ENCODE results near the gene TBC1D22B.

The TBC1D22B gene

DNA sequence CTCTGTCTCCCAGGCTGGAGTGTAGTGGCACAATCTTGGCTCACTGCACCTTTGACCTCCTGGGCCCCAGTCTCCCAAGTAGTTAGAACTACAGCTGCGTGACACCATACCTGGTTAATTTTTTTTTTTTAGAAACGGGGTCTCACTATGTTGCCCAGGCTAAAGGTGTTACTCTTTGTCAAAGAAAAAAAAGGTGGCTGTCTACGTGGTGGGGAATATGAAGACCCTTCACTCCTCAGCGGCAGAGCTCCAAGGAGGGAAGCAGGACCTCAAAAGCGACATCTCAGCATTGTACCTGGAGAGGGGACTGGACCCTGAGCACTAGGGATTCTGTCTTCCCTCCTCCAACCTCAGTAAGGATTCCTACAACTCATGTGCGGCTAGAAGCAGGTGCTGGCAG, 16.4 kb upstream of the TBC1D22B start:
- no peak for DNase-seq

DNA sequence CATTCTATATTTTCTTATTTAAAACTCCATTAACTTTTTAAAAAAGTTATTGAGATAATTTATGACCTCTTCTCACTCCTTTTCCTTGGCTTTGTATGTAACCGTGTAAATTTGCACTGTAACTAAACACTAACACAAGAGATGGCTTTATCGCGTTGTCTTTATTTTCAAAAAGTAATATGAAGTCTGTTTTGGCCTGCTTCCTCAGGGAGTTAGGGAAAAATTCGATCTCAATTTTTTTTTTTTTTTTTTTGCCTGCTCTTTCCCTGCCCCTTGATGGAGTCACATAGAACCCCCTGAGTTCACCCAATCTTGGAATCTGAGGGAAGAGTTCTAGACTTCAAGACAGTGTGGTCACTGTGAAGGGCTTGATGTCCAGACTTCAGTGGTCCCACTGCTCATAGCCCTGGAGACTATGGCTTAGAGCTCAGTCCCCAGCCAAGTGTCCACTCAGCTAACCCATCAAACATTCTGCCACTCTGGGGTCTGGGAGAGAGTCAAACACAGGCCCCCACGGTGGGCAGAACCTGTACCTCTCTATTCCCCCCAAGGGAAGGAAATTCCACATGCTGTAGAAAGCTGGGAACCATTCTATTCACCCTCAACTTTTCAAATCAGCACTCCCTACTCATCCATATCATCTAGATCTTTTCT, 15.7 kb upstream of the TBC1D22B start:
- no peak for DNase-seq

GRCh38 chr6:37242429-37243052, 15.0 kb upstream of the TBC1D22B start:
- DNase-seq, result no peak

DNA sequence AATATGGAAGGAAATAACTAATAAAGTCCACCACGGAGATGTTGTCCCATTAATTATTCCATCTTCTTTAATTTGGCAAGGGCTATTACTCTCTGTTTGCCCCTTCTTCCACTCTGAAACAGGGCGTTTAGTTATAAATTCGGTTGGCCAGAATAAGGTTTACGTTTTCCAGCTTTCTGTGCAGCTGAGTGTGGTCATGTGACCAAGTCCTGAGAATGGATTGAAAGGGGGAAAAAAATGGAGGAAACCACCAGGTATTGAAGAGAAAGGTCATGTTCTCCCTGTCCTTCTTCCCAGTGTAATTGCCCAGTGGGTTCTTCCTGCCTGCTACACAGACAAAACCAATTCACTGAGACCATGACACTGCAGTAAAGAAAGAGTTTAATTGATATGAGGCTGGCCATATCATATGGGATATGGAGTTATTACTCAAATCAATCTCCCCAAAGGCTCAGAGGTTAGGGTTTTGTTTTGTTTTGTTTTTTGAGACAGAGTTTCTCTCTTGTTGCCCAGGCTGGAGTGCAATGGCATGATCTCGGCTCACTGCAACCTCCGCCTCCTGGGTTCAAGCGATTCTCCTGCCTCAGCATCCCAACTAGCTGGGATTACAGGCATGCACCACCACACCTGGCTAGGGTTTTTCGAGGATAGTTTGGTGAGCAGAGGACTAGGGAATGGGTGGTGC, 14.3 kb upstream of the TBC1D22B start:
- no peak for DNase-seq

GRCh38 chr6:37243816-37244370, 13.7 kb upstream of the TBC1D22B start:
- no peak for DNase-seq

DNA sequence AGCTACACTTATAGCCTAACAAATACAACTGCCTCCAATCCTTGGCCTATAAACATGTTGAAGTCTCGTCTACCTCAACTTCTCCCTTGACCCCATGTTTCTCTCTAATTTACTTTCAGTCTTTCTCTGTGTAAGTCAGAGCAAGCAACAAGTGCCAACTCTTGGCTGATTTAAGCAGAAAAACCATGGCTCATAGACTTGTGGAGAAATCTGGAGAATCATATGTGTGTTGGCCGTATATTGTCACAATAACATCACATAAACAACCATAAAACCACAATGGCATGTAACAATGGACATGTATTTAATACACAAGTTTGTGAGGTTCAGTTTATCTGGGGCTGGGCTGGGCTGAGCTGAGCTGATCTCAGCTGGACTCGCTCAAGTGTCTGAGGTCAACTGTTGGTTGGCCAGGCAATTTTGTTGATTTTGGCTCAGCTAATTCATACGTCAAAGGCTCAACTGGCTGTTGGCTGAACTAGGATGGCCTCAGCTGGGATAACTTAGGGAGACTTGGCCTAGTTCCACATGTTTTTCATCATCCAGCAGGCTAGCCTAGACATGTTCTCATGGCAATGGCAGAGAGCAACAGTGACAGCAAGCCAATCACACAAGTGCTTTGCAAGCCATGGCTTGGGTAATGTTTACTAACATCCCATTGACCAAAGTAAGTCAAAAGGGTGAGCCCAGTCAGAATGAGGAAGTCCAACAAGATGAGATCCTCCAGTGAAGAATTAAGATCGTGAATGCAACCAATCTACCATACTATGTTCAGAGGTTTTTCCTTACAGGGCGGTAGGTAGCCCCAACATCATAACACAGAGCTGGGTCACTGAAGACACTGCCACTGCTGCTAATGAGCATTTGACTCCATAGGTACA, 12.9 kb upstream of the TBC1D22B start:
- DNase-seq, result no peak

DNA sequence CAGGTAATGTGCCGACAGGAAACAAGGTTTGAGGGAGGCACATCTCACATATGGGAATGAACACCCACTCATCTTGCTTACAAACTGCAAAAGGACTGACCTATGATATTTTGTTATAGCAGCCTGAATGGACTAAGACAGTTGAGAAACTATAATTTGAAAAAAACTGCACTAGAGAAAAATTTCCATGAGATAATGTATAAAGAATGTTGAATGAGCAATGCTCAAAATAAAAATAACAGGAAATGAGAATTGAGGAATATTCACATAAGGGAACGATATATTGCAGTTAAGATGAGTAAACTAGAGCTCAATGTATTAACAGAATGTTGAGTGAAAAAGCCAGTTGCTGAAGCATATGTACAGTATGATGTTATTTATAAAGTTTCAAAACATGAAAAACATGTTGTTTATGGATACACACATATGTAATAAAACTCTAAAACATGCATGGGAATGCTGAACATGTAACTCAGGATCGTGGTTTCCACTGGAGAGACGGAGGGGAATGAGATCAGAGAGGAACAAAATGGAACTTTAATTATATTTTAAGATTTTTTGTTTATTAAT, 6.3 kb upstream of the TBC1D22B start:
- no peak for DNase-seq

GRCh38 chr6:37253486-37254007, 4.0 kb upstream of the TBC1D22B start:
- DNase-seq, result no peak

- no peak for DNase-seq
Measured at GRCh38 chr6:37254881-37255280, 2.7 kb upstream of the TBC1D22B start.

- DNase-seq, result no peak
Measured at GRCh38 chr6:37256692-37257319, 766 bp upstream of the TBC1D22B start.

DNA sequence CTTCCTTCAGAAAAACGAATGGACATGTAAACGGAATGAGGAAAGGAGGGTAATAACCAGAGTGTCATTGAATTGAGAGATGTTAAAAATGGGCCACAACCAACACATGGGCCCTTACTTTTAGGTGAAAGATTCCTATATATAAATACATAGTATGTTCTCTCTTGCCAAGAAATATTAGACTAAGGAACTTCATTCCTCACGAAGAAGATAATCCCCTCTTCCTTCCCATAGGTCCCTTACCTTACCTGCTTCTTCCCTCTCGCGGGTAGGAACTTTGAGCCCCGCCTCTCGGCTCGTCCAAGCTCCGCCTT, 295 bp upstream of the TBC1D22B start:
- DNase-seq, result no peak

DNA sequence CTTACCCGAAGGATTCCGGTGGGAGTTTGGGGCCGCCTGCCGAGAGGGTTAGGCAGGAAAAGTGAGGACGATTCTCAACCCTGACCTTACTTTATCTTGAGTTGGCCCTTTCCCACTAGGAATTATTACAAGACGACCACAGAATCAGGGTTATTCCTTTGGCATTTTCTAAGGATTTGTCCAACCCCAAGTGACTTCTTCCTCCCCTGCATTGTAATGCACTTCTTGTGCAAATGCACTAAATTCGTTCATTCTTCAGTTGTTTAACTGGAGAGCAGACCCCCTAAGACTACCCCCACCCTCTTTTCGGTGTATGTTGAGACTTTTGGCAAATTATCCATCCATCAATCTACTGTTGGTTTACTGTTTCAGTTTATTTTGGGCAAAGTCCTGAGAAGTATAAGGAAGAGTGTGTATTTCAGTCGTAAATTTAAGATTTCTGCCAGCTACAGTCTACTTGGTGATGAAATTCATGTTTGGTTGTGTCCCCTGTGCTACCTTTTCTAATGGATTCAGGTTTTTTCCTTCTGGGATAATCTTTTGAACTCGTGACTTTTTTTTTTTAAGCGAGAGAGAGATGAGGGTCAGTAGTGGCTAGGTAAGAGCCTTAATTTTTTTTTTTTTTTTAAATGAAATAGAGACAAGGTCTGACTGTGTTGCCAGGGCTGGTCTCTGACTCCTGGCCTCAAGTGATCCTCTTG, 983 bp downstream of the TBC1D22B start:
- DNase-seq, result no peak

DNA sequence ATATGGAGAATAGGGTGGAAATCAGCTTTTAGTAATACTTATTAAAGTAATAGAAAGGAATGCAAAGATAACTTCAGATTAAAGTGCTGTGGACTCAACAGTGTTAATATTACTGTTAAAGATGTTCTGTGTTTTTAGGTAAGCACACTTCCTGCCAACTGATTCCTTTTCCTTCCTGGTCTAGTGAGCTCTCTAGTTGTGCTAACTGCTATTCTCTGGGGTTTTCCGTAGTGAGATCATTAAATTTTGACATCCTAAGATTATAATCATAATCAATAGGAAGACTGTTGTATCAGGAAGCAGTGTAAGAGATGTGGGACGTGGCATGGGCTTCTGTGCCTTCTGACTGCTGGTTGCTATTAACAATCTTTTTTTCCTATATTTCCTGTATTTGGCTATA, 1.6 kb downstream of the TBC1D22B start:
- DNase-seq, result no peak

GRCh38 chr6:37260040-37260439, 2.5 kb downstream of the TBC1D22B start:
- DNase-seq, result no peak

GRCh38 chr6:37260444-37260843, 2.9 kb downstream of the TBC1D22B start:
- no peak for DNase-seq

- DNase-seq, result no peak
Measured at GRCh38 chr6:37261198-37261597, 3.6 kb downstream of the TBC1D22B start.

- DNase-seq, result no peak
Measured at GRCh38 chr6:37262446-37263026, 5.0 kb downstream of the TBC1D22B start.

- DNase-seq, result no peak
Measured at GRCh38 chr6:37265001-37265400, 7.4 kb downstream of the TBC1D22B start.

DNA sequence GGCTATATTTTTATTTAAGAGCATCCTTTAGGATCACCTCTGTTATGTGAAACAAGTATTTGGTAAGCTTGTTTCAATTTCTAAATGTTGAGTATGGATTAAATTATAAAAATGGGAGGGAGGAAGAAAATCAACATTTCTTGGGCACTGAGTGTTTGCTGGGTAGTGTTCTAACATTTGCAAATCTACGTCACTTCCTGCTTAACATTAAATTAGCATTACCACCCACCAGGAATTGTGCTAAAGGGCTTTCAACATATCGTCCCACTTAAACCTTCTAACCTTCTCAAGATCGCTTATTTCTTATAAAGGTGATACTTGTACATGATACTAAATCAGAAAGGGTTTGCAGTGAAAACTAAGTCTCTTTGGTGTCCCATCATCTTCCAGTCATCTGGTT, 8.3 kb downstream of the TBC1D22B start:
- DNase-seq, result no peak

- DNase-seq, result no peak
Measured at GRCh38 chr6:37269105-37269504, 11.5 kb downstream of the TBC1D22B start.

All from activated naive CD4-positive, alpha-beta T cell treated with anti-CD3 and anti-CD28 coated beads, Interleukin-2, amount 50 U/mL, for 16 hours (primary cell).